Measurements from ENCODE around the gene YAE1.

- no peak for TF ChIP-seq POLR2AphosphoS5 (IDR thresholded peaks at IDR 0.05)
- TF ChIP-seq CTCF (IDR thresholded peaks at IDR 0.05) = no peak
Observed at GRCh38 chr7:39560408-39560807, 5.8 kb upstream of the YAE1 start.
